Measurements from ENCODE around the gene USP44.

The USP44 gene

GRCh38 chr12:95506707-95507523, 44.4 kb downstream of the USP44 start:
- Histone ChIP-seq H3K9me3 (ENCODE audit: control insufficient read depth, low read length) (no peaks in the 10 kb centered on the region), H3K9ac (no peak overlapping the region), H3K27ac (no peak overlapping the region), H3K4me1 (no peaks in the 10 kb centered on the region), H3K79me2 (peaks cover 12% of the 10 kb centered on the region), H3K27me3 (ENCODE audit: control insufficient read depth, insufficient read depth, low read length) (no peaks in the 10 kb centered on the region), H3K36me3 (ENCODE audit: control insufficient read depth, insufficient read depth, low read length) (no peaks in the 10 kb centered on the region), H2AFZ (no peak overlapping the region), H3K4me2 (ENCODE audit: low read length) (no peak overlapping the region), H3K4me3 (ENCODE audit: low read depth, low read length) (no peak overlapping the region)
- TF ChIP-seq CTCF (IDR thresholded peaks at IDR 0.05): no peak

- Histone ChIP-seq H3K4me2 (ENCODE audit: low read length) (no peak overlapping the region), H3K79me2 (peaks cover 17% of the 10 kb centered on the region), H3K36me3 (ENCODE audit: control insufficient read depth, insufficient read depth, low read length) (no peaks in the 10 kb centered on the region), H3K9ac (no peak overlapping the region), H3K4me3 (ENCODE audit: low read depth, low read length) (no peak overlapping the region), H2AFZ (no peak overlapping the region), H3K9me3 (ENCODE audit: control insufficient read depth, low read length) (no peaks in the 10 kb centered on the region), H3K27me3 (ENCODE audit: control insufficient read depth, insufficient read depth, low read length) (no peaks in the 10 kb centered on the region), H3K4me1 (no peaks in the 10 kb centered on the region), H3K27ac (no peak overlapping the region)
- no peak for TF ChIP-seq CTCF (IDR thresholded peaks at IDR 0.05)
Observed at GRCh38 chr12:95505039-95505438, 46.2 kb downstream of the USP44 start.

- no peak overlapping the region for H3K9ac ChIP-seq
- no peaks in the 10 kb centered on the region for H3K27me3 ChIP-seq (ENCODE audit: control insufficient read depth, insufficient read depth, low read length)
- H3K4me1 ChIP-seq: no peaks in the 10 kb centered on the region
- no peak overlapping the region for H3K4me3 ChIP-seq (ENCODE audit: low read depth, low read length)
- peaks cover 18% of the 10 kb centered on the region for H3K79me2 ChIP-seq
- no peaks in the 10 kb centered on the region for H3K9me3 ChIP-seq (ENCODE audit: control insufficient read depth, low read length)
- H3K27ac ChIP-seq: no peak overlapping the region
- H2AFZ ChIP-seq: no peak overlapping the region
- H3K4me2 ChIP-seq (ENCODE audit: low read length): no peak overlapping the region
- no peak for TF ChIP-seq CTCF (IDR thresholded peaks at IDR 0.05)
- no peaks in the 10 kb centered on the region for H3K36me3 ChIP-seq (ENCODE audit: control insufficient read depth, insufficient read depth, low read length)
Observed at GRCh38 chr12:95504140-95504539, 47.1 kb downstream of the USP44 start.

- H3K79me2 ChIP-seq: peaks cover 22% of the 10 kb centered on the region
- H3K27ac ChIP-seq: no peak overlapping the region
- H3K4me3 ChIP-seq (ENCODE audit: low read depth, low read length): no peak overlapping the region
- H3K36me3 ChIP-seq (ENCODE audit: control insufficient read depth, insufficient read depth, low read length): no peaks in the 10 kb centered on the region
- no peak for TF ChIP-seq CTCF (IDR thresholded peaks at IDR 0.05)
- H3K9me3 ChIP-seq (ENCODE audit: control insufficient read depth, low read length): no peaks in the 10 kb centered on the region
- H3K4me2 ChIP-seq (ENCODE audit: low read length): no peak overlapping the region
- H3K9ac ChIP-seq: no peak overlapping the region
- no peaks in the 10 kb centered on the region for H3K27me3 ChIP-seq (ENCODE audit: control insufficient read depth, insufficient read depth, low read length)
- no peaks in the 10 kb centered on the region for H3K4me1 ChIP-seq
- no peak overlapping the region for H2AFZ ChIP-seq
Observed at GRCh38 chr12:95499772-95500171, 51.5 kb downstream of the USP44 start.

- no peak overlapping the region for H3K4me3 ChIP-seq (ENCODE audit: low read depth, low read length)
- no peaks in the 10 kb centered on the region for H3K4me1 ChIP-seq
- TF ChIP-seq CTCF (IDR thresholded peaks at IDR 0.05): no peak
- peaks cover 22% of the 10 kb centered on the region for H3K79me2 ChIP-seq
- no peaks in the 10 kb centered on the region for H3K27me3 ChIP-seq (ENCODE audit: control insufficient read depth, insufficient read depth, low read length)
- no peaks in the 10 kb centered on the region for H3K36me3 ChIP-seq (ENCODE audit: control insufficient read depth, insufficient read depth, low read length)
- no peaks in the 10 kb centered on the region for H3K9me3 ChIP-seq (ENCODE audit: control insufficient read depth, low read length)
- no peak overlapping the region for H2AFZ ChIP-seq
- no peak overlapping the region for H3K27ac ChIP-seq
- H3K4me2 ChIP-seq (ENCODE audit: low read length): no peak overlapping the region
- no peak overlapping the region for H3K9ac ChIP-seq
Observed at GRCh38 chr12:95498968-95499367, 52.3 kb downstream of the USP44 start.
